OCI-LY7 (cell line): Measurements from ENCODE around the gene OCRL.

ENCODE experiments used
- EZH2phosphoT487 ChIP-seq: fragments of 200-600 bp; sonication (generic); IDR thresholded peaks from 2 replicates; pipeline ENCODE4 v1.6.1; 2018; ENCODE audit warnings: low read depth, borderline replicate concordance, mild to moderate bottlenecking, mixed run types, antibody characterized with exemption, low read length, moderate library complexity, mixed read lengths
- TF ChIP-seq, protein P1 (sequence below): fragments of 200-600 bp; sonication (generic); conservative IDR thresholded peaks from 2 replicates; pipeline ENCODE4 v1.5.1; 2014; ENCODE audit warnings: mild to moderate bottlenecking, antibody characterized with exemption, low read length, moderate library complexity, mixed read lengths

- TF ChIP-seq, protein P1, sequence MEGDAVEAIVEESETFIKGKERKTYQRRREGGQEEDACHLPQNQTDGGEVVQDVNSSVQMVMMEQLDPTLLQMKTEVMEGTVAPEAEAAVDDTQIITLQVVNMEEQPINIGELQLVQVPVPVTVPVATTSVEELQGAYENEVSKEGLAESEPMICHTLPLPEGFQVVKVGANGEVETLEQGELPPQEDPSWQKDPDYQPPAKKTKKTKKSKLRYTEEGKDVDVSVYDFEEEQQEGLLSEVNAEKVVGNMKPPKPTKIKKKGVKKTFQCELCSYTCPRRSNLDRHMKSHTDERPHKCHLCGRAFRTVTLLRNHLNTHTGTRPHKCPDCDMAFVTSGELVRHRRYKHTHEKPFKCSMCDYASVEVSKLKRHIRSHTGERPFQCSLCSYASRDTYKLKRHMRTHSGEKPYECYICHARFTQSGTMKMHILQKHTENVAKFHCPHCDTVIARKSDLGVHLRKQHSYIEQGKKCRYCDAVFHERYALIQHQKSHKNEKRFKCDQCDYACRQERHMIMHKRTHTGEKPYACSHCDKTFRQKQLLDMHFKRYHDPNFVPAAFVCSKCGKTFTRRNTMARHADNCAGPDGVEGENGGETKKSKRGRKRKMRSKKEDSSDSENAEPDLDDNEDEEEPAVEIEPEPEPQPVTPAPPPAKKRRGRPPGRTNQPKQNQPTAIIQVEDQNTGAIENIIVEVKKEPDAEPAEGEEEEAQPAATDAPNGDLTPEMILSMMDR, result no peak
- TF ChIP-seq EZH2phosphoT487, result no peak
Measured at GRCh38 chrX:129512409-129512808, 27.6 kb upstream of the OCRL start.
